HEK293 (cell line): ENCODE results near the gene TPI1.

Experiments used
- EGR2 ChIP-seq: fragments of 450-650 bp; formaldehyde crosslinking; IDR thresholded peaks from 2 replicates; pipeline ENCODE4 v1.5.1; 2016; ENCODE audit warnings: low read depth, missing biosample characterization, missing genetic modification characterization
- ELK4 ChIP-seq: IDR thresholded peaks from 2 replicates; pipeline ENCODE4 v1.6.1; 2011; ENCODE audit warnings: mild to moderate bottlenecking, low read depth, low read length, borderline replicate concordance
- KLF10 ChIP-seq: fragments of 450-650 bp; IDR thresholded peaks from 2 replicates; pipeline ENCODE4 v1.5.1; 2018; ENCODE audit warnings: missing biosample characterization, mild to moderate bottlenecking, missing genetic modification characterization
- KLF17 ChIP-seq: fragments of 450-650 bp; formaldehyde crosslinking; IDR thresholded peaks from 2 replicates; pipeline ENCODE4 v1.5.1; 2016; ENCODE audit warnings: missing biosample characterization, missing genetic modification characterization
- KLF8 ChIP-seq: fragments of 450-650 bp; formaldehyde crosslinking; IDR thresholded peaks from 2 replicates; pipeline ENCODE4 v1.5.1; 2016; ENCODE audit warnings: missing biosample characterization, missing genetic modification characterization
- MZF1 ChIP-seq: fragments of 450-650 bp; formaldehyde crosslinking; IDR thresholded peaks from 2 replicates; pipeline ENCODE4 v1.5.1; 2017; ENCODE audit warnings: missing biosample characterization, missing genetic modification characterization, borderline replicate concordance
- PATZ1 ChIP-seq: fragments of 450-650 bp; formaldehyde crosslinking; IDR thresholded peaks from 2 replicates; pipeline ENCODE4 v1.5.1; 2016; ENCODE audit warnings: missing biosample characterization, missing genetic modification characterization
- PRDM6 ChIP-seq: fragments of 450-650 bp; formaldehyde crosslinking; IDR thresholded peaks from 2 replicates; pipeline ENCODE4 v1.5.1; 2017; ENCODE audit warnings: missing biosample characterization, missing genetic modification characterization
- SALL2 ChIP-seq: fragments of 450-650 bp; formaldehyde crosslinking; IDR thresholded peaks from 2 replicates; pipeline ENCODE4 v1.5.0; 2017; ENCODE audit warnings: missing biosample characterization, mild to moderate bottlenecking, missing genetic modification characterization, borderline replicate concordance
- ZBTB7A ChIP-seq: fragments of 450-650 bp; formaldehyde crosslinking; IDR thresholded peaks from 2 replicates; pipeline ENCODE4 v1.5.1; 2016; ENCODE audit warnings: low read depth, missing biosample characterization, missing genetic modification characterization
- ZEB2 ChIP-seq: fragments of 450-650 bp; formaldehyde crosslinking; IDR thresholded peaks from 2 replicates; pipeline ENCODE4 v1.5.1; 2016; ENCODE audit warnings: missing biosample characterization, missing genetic modification characterization
- ZFP37 ChIP-seq: fragments of 450-650 bp; formaldehyde crosslinking; IDR thresholded peaks from 2 replicates; pipeline ENCODE4 v1.5.1; 2016; ENCODE audit warnings: missing biosample characterization, missing genetic modification characterization
- ZNF10 ChIP-seq: fragments of 450-650 bp; formaldehyde crosslinking; IDR thresholded peaks from 2 replicates; pipeline ENCODE4 v1.5.1; 2017; ENCODE audit warnings: missing biosample characterization, missing genetic modification characterization
- ZNF169 ChIP-seq: fragments of 450-650 bp; formaldehyde crosslinking; IDR thresholded peaks from 2 replicates; pipeline ENCODE4 v1.5.1; 2016; ENCODE audit warnings: missing biosample characterization, missing genetic modification characterization
- ZNF211 ChIP-seq: fragments of 450-650 bp; formaldehyde crosslinking; IDR thresholded peaks from 2 replicates; pipeline ENCODE4 v1.5.1; 2016; ENCODE audit warnings: low read depth, missing biosample characterization, missing genetic modification characterization
- ZNF292 ChIP-seq: fragments of 450-650 bp; formaldehyde crosslinking; IDR thresholded peaks from 2 replicates; pipeline ENCODE4 v1.5.1; 2016; ENCODE audit warnings: low read depth, missing biosample characterization, missing genetic modification characterization, borderline replicate concordance
- ZNF354C ChIP-seq: fragments of 450-650 bp; formaldehyde crosslinking; IDR thresholded peaks from 2 replicates; pipeline ENCODE4 v1.5.1; 2016; ENCODE audit warnings: missing biosample characterization, missing genetic modification characterization, low read depth, borderline replicate concordance
- ZNF37A ChIP-seq: fragments of 450-650 bp; IDR thresholded peaks from 2 replicates; pipeline ENCODE4 v1.5.1; 2018; ENCODE audit warnings: missing biosample characterization, missing genetic modification characterization
- ZNF518A ChIP-seq: fragments of 450-650 bp; formaldehyde crosslinking; conservative IDR thresholded peaks from 2 replicates; pipeline ENCODE4 v1.5.1; 2016; ENCODE audit warnings: low read depth, missing biosample characterization, missing genetic modification characterization
- ZNF555 ChIP-seq: fragments of 450-650 bp; formaldehyde crosslinking; conservative IDR thresholded peaks from 2 replicates; pipeline ENCODE4 v1.5.1; 2017; ENCODE audit warnings: missing biosample characterization, mild to moderate bottlenecking, missing genetic modification characterization, inconsistent platforms
- ZNF596 ChIP-seq: fragments of 450-650 bp; IDR thresholded peaks from 2 replicates; pipeline ENCODE4 v1.5.0; 2018; ENCODE audit warnings: missing biosample characterization, mild to moderate bottlenecking, missing genetic modification characterization, moderate library complexity
- ZNF747 ChIP-seq: fragments of 450-650 bp; formaldehyde crosslinking; IDR thresholded peaks from 2 replicates; pipeline ENCODE4 v1.5.1; 2016; ENCODE audit warnings: missing biosample characterization, missing genetic modification characterization
- ZNF791 ChIP-seq: fragments of 450-650 bp; formaldehyde crosslinking; IDR thresholded peaks from 2 replicates; pipeline ENCODE4 v1.5.1; 2016; ENCODE audit warnings: missing biosample characterization, missing genetic modification characterization

The TPI1 gene

GRCh38 chr12:6851921-6852650 is 15.2 kb upstream of the TPI1 start, which contains the start of gene USP5 (continued):
- TF ChIP-seq KLF10 (tag by site-specific recombination): peak; percentile 37; the same call in 1 of the 2 replicates
- no peak for TF ChIP-seq ZNF292 (tag by site-specific recombination)
- TF ChIP-seq ZEB2 (tag by site-specific recombination): peak; percentile 93
- peak; percentile 29; the same call in 1 of the 2 replicates for TF ChIP-seq ZNF518A (tag by site-specific recombination)
- no peak for TF ChIP-seq ZNF211
- no peak for TF ChIP-seq ZNF791 (tag by site-specific recombination)
- TF ChIP-seq ZFP37 (tag by site-specific recombination): no peak
- no peak for TF ChIP-seq MZF1 (tag by site-specific recombination)
- no peak for TF ChIP-seq ZNF354C (tag by site-specific recombination)
- TF ChIP-seq ZNF555: no peak
- no peak for TF ChIP-seq PRDM6 (tag by site-specific recombination)
- no peak for TF ChIP-seq ZNF169
- TF ChIP-seq ZBTB7A (tag by site-specific recombination): 0 out of 2 replicates have a peak, but pooled peaks have one; percentile 45
- TF ChIP-seq ZNF596 (tag by site-specific recombination): no peak
- no peak for TF ChIP-seq ZNF747 (tag by site-specific recombination)
- TF ChIP-seq SALL2: no peak
- TF ChIP-seq ZNF10 (tag by site-specific recombination): 0 out of 2 replicates have a peak, but pooled peaks have one; percentile 51
- TF ChIP-seq ZNF37A (tag by site-specific recombination): no peak
- TF ChIP-seq ELK4: no peak
- peak; percentile 46 for TF ChIP-seq EGR2 (tag by site-specific recombination)
- TF ChIP-seq KLF8 (tag by site-specific recombination): peak; percentile 99
- TF ChIP-seq KLF17 (tag by site-specific recombination): peak; percentile 83
- peak; percentile 69 for TF ChIP-seq PATZ1 (tag by site-specific recombination)
